Measurements from ENCODE around the gene NUCB1. TPM values are rescaled to one million over a fixed set of nuclear protein-coding genes. Genes with fewer than 3 reads are reported as not detected.
"Not testable (repeated sequence)": the region's sequence is repeated elsewhere in the genome, so short reads cannot be mapped to it uniquely, and the experiment has no call there.

NUCB1 gene
- total RNA-seq, 1 donor from 2014 or later, result 167 TPM

- no peak for DNase-seq
Observed at GRCh38 chr19:48906324-48906723, 6.2 kb downstream of the NUCB1 start.

GRCh38 chr19:48907671-48908070, 7.6 kb downstream of the NUCB1 start:
- DNase-seq, result no peak

GRCh38 chr19:48909424-48910077, 9.4 kb downstream of the NUCB1 start:
- DNase-seq, result not testable (repeated sequence)

- no peak for DNase-seq
Observed at GRCh38 chr19:48910803-48911202, 10.7 kb downstream of the NUCB1 start.

GRCh38 chr19:48913114-48913889, 13.2 kb downstream of the NUCB1 start:
- no peak for DNase-seq

- no peak for DNase-seq
Observed at GRCh38 chr19:48914181-48914580, 14.1 kb downstream of the NUCB1 start.

- no peak for DNase-seq
Observed at GRCh38 chr19:48915757-48916156, 15.6 kb downstream of the NUCB1 start.

- no peak for DNase-seq
Observed at GRCh38 chr19:48918071-48918470, 18.0 kb downstream of the NUCB1 start.

GRCh38 chr19:48918801-48919247, 18.7 kb downstream of the NUCB1 start:
- peak; percentile 32 for DNase-seq

- not testable (repeated sequence) for DNase-seq
Observed at GRCh38 chr19:48919271-48919670, 19.2 kb downstream of the NUCB1 start.

GRCh38 chr19:48920949-48921348, 20.8 kb downstream of the NUCB1 start:
- no peak for DNase-seq

GRCh38 chr19:48921721-48922500, 21.8 kb downstream of the NUCB1 start:
- DNase-seq, result no peak

- DNase-seq, result no peak
Observed at GRCh38 chr19:48922548-48923490, 22.7 kb downstream of the NUCB1 start.

GRCh38 chr19:48925240-48925843, 25.2 kb downstream of the NUCB1 start:
- no peak for DNase-seq

GRCh38 chr19:48925890-48926289, 25.8 kb downstream of the NUCB1 start:
- not testable (repeated sequence) for DNase-seq

GRCh38 chr19:48926909-48927308, 26.8 kb downstream of the NUCB1 start:
- DNase-seq, result peak; percentile 87

GRCh38 chr19:48927692-48928091, 27.6 kb downstream of the NUCB1 start:
- DNase-seq, result not testable (repeated sequence)

GRCh38 chr19:48928164-48929025, 28.3 kb downstream of the NUCB1 start:
- DNase-seq, result no peak

- DNase-seq, result peak; percentile 60
Observed at GRCh38 chr19:48933382-48933932, 33.3 kb downstream of the NUCB1 start, which contains the start of gene DHDH. TSS of gene DHDH (plus strand) at chr19:48933699. CDS start at chr19:48933722, 23 bp downstream.

GRCh38 chr19:48934837-48935236, 34.7 kb downstream of the NUCB1 start:
- DNase-seq, result no peak

Measured in dermis blood vessel endothelial cell (primary cell).